Measurements from ENCODE around the gene ELP4. TPM values are rescaled to one million over a fixed set of nuclear protein-coding genes. Genes with fewer than 3 reads are reported as not detected.

ELP4 gene
- total RNA-seq, 1 experiment from 2014 or later = 19.4 TPM

DNA sequence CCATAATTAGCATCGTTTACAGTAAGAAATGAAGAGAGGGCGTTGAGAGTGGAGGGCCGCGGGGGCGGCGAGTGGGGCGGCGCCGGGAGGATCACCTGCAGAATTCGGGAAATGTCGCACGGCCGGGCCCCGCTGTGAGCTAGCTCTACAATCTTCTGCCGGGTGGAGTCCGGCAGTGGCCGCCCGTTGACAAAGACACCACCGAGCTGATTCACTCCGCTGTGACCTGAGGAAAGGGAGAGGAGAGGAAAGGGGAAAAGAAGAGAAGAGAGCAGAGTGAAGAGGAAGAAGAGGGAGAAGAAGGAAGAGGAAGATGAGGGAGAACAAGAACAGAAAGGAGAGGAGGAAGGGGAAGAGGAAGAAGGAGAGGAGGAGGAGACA lies 293.0 kb downstream of the ELP4 start:
- Histone ChIP-seq H3K4me3 (ENCODE audit: low read length) (no peak overlapping the region), H3K4me2 (ENCODE audit: low read length) (no peak overlapping the region), H2AFZ (ENCODE audit: low read length) (no peak overlapping the region), H3K36me3 (ENCODE audit: low read depth, low read length) (no peaks in the 10 kb centered on the region), H3K4me1 (ENCODE audit: insufficient read depth, low read length) (0 out of 2 replicates have a peak, but pooled peaks cover under 1% of the 10 kb centered on the region), H3K79me2 (ENCODE audit: low read length) (peaks cover 11% of the 10 kb centered on the region), H3K27ac (ENCODE audit: low read length) (no peak overlapping the region), H3F3A (ENCODE audit: low read length, unreplicated experiment) (no peaks in the 10 kb centered on the region), H3K9me3 (ENCODE audit: low read length) (no peaks in the 10 kb centered on the region), H3K27me3 (ENCODE audit: low read length) (no peaks in the 10 kb centered on the region), H3K9ac (ENCODE audit: low read length) (no peak overlapping the region), H4K20me1 (ENCODE audit: low read length) (no peaks in the 10 kb centered on the region), H3K9me2 (replicated peaks; ENCODE audit: low read length) (no peaks in the 10 kb centered on the region)
- no peak for DNase-seq
- intact Hi-C loops (cut with micrococcal nuclease) = no loop called here
- BruUV-seq (replicated peaks) = no TSS peak
- no peak for ATAC-seq
- ChIA-PET POLR2A (ENCODE audit: unreplicated experiment) (no interaction called here), CTCF (no interaction called here)
- TF ChIP-seq EZH2phosphoT487 (IDR thresholded peaks at IDR 0.05; ENCODE audit: borderline replicate concordance, low read length) (no peak), EZH2 (IDR thresholded peaks at IDR 0.05; ENCODE audit: low read length, unreplicated experiment) (no peak)
- TF ChIP-seq, protein P1, sequence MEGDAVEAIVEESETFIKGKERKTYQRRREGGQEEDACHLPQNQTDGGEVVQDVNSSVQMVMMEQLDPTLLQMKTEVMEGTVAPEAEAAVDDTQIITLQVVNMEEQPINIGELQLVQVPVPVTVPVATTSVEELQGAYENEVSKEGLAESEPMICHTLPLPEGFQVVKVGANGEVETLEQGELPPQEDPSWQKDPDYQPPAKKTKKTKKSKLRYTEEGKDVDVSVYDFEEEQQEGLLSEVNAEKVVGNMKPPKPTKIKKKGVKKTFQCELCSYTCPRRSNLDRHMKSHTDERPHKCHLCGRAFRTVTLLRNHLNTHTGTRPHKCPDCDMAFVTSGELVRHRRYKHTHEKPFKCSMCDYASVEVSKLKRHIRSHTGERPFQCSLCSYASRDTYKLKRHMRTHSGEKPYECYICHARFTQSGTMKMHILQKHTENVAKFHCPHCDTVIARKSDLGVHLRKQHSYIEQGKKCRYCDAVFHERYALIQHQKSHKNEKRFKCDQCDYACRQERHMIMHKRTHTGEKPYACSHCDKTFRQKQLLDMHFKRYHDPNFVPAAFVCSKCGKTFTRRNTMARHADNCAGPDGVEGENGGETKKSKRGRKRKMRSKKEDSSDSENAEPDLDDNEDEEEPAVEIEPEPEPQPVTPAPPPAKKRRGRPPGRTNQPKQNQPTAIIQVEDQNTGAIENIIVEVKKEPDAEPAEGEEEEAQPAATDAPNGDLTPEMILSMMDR (conservative IDR thresholded peaks at IDR 0.05; ENCODE audit: low read depth, low read length) = no peak

DNA sequence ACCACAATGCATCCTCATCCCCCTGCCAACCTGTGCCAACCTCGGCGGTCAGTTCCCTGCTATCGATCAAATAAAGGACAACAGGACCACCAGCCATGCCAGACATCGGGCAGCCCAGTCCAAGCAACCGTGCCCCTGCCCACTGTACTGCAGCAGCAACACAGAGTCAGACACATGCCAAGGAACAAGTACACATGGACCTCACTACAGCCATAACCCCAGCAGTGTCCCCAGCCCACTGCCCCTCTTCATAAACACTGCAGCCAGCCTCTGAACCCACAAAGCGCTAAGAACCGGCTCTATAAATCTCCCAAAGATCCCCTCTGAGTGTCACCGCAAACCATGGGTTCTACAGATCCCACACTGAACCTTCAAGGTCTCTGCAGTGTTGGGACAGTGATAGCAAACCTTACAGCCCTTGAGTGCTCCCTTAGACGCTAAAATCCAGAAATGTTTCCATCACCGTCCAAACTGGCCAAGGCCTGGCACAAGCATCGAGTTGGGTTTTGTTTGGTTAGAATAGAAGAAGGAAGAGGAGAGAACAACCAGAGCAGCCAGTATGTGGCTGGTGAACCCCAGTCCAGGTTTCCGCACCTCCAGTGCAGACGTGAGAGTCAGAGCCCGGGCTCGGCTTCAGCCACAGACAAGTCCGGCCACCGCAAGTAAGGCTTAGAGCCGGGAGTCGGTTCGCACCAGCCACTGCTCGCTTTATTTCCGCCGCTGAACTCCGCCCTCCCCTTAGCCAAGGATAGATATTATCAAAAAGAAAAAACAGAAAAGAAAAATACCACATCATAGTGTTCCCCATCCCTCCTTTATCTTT lies 293.6 kb downstream of the ELP4 start:
- Histone ChIP-seq H3F3A (ENCODE audit: low read length, unreplicated experiment) (no peaks in the 10 kb centered on the region), H3K9me2 (replicated peaks; ENCODE audit: low read length) (no peaks in the 10 kb centered on the region), H2AFZ (ENCODE audit: low read length) (no peak overlapping the region), H3K9me3 (ENCODE audit: low read length) (no peaks in the 10 kb centered on the region), H3K4me1 (ENCODE audit: insufficient read depth, low read length) (peaks cover 7% of the 10 kb centered on the region; the same call in 1 of the 2 replicates), H3K36me3 (ENCODE audit: low read depth, low read length) (no peaks in the 10 kb centered on the region), H4K20me1 (ENCODE audit: low read length) (no peaks in the 10 kb centered on the region), H3K79me2 (ENCODE audit: low read length) (peaks cover 17% of the 10 kb centered on the region), H3K27me3 (ENCODE audit: low read length) (no peaks in the 10 kb centered on the region), H3K4me2 (ENCODE audit: low read length) (no peak overlapping the region), H3K4me3 (ENCODE audit: low read length) (no peak overlapping the region), H3K27ac (ENCODE audit: low read length) (no peak overlapping the region), H3K9ac (ENCODE audit: low read length) (no peak overlapping the region)
- ChIA-PET CTCF (no interaction called here), POLR2A (ENCODE audit: unreplicated experiment) (no interaction called here)
- ATAC-seq (no peak), DNase-seq (no peak)
- TF ChIP-seq EZH2phosphoT487 (IDR thresholded peaks at IDR 0.05; ENCODE audit: borderline replicate concordance, low read length) (no peak), EZH2 (IDR thresholded peaks at IDR 0.05; ENCODE audit: low read length, unreplicated experiment) (no peak)
- TF ChIP-seq, protein P1 (conservative IDR thresholded peaks at IDR 0.05; ENCODE audit: low read depth, low read length) = no peak
- intact Hi-C loops (cut with micrococcal nuclease) = no loop called here
- no TSS peak for BruUV-seq (replicated peaks)

DNA sequence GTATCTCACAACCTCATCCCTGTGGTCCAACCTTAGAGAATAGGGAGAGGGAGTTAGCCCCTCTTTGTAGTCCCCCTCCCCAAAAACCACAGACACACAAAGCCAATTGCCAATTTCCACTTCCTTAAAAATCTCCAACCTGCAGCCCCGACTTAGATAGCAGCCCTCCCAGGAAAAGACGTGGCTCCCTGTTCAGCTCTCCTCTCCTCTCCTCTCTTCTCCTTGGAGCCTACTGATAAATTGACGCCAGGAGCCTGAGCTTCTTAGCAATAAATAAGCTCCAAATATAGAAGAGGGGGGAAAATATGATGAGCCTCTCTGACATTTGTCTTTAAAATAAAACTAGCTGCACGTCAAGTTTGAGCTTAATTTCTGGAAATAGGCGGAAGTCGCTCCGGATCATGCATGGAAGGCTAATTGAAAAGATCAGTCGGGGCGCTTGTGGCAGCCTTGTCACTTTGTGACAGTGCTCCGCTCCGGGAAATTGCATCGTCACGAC lies 294.3 kb downstream of the ELP4 start:
- POLR2A ChIA-PET (ENCODE audit: unreplicated experiment) = no interaction called here

More for the DNA sequence above, 294.3 kb downstream of the ELP4 start:
- H3K27me3 ChIP-seq (ENCODE audit: low read length) = no peaks in the 10 kb centered on the region
- H3K9me2 ChIP-seq (replicated peaks; ENCODE audit: low read length) = no peaks in the 10 kb centered on the region
- no peak overlapping the region for H2AFZ ChIP-seq (ENCODE audit: low read length)
- H3K79me2 ChIP-seq (ENCODE audit: low read length) = peaks cover 24% of the 10 kb centered on the region
- H3K9me3 ChIP-seq (ENCODE audit: low read length) = no peaks in the 10 kb centered on the region
- TF ChIP-seq, protein P1 (conservative IDR thresholded peaks at IDR 0.05; ENCODE audit: low read depth, low read length) = no peak
- TF ChIP-seq EZH2 (IDR thresholded peaks at IDR 0.05; ENCODE audit: low read length, unreplicated experiment) = no peak
- no peak for TF ChIP-seq EZH2phosphoT487 (IDR thresholded peaks at IDR 0.05; ENCODE audit: borderline replicate concordance, low read length)
- H3K36me3 ChIP-seq (ENCODE audit: low read depth, low read length) = no peaks in the 10 kb centered on the region
- H3K9ac ChIP-seq (ENCODE audit: low read length) = no peak overlapping the region
- BruUV-seq (replicated peaks) = no TSS peak
- CTCF ChIA-PET = no interaction called here
- H3F3A ChIP-seq (ENCODE audit: low read length, unreplicated experiment) = no peaks in the 10 kb centered on the region
- DNase-seq (no peak), ATAC-seq (no peak)
- H3K4me2 ChIP-seq (ENCODE audit: low read length) = no peak overlapping the region
- H3K27ac ChIP-seq (ENCODE audit: low read length) = no peak overlapping the region
- intact Hi-C loops (cut with micrococcal nuclease) = no loop called here
- no peaks in the 10 kb centered on the region for H4K20me1 ChIP-seq (ENCODE audit: low read length)
- no peak overlapping the region for H3K4me3 ChIP-seq (ENCODE audit: low read length)
- peaks cover 9% of the 10 kb centered on the region; the same call in 1 of the 2 replicates for H3K4me1 ChIP-seq (ENCODE audit: insufficient read depth, low read length)

Measured in PC-3 (cell line).